OCI-LY7 (cell line): Measurements from ENCODE around the gene PHF19.

ENCODE experiments used
- CTCF ChIP-seq: fragments of 200-600 bp; sonication (generic); conservative IDR thresholded peaks from 2 replicates; pipeline ENCODE4 v1.5.1; 2014; ENCODE audit warnings: mild to moderate bottlenecking, antibody characterized with exemption, low read length, moderate library complexity, mixed read lengths
- EZH2phosphoT487 ChIP-seq: fragments of 200-600 bp; sonication (generic); IDR thresholded peaks from 2 replicates; pipeline ENCODE4 v1.6.1; 2018; ENCODE audit warnings: low read depth, borderline replicate concordance, mild to moderate bottlenecking, mixed run types, antibody characterized with exemption, low read length, moderate library complexity, mixed read lengths

GRCh38 chr9:120885958-120886357 is 9.0 kb upstream of the PHF19 start:
- TF ChIP-seq CTCF (no peak), EZH2phosphoT487 (no peak)
